Naive thymus-derived CD8-positive, alpha-beta T cell (primary cell): ENCODE results near the gene GALNTL6. TPM values are rescaled to one million over a fixed set of nuclear protein-coding genes. Genes with fewer than 3 reads are reported as not detected.

Experiments used
- ATAC-seq, 2 donors: fragments of 150-1000 bp; cut with Tn5 transposase in 1 of 2; sonication (Bioruptor Pico), chemical (Tn5 transposase) in 1 of 2; 1 replicate in 1 of 2; 2 replicates in 1 of 2; pipeline ENCODE4 v1.10.0; 2021; ENCODE audit warnings: mild to moderate bottlenecking in 2 of 2, moderate library complexity in 2 of 2
- POLR2A ChIA-PET: fragments of 350-600 bp; sonication (Branson Sonifier 250); formaldehyde crosslinking; loops from one replicate; lab custom pipeline; 2021; ENCODE audit warnings: antibody characterized with exemption; lab: Charles Lee
- DNase-seq, 10 donors: peaks; one replicate each; pipeline versions ENCODE4 v3.0.0 to v3.0.0-alpha.2; 2020 to 2022
- H3K27ac Mint-ChIP-seq, 10 donors: one replicate each; pipeline ENCODE4 v1.8.0; 2020 to 2022; ENCODE audit warnings: mild to moderate bottlenecking in 10 of 10, mixed read lengths in 10 of 10, moderate library complexity in 4 of 10, inconsistent platforms in 1 of 10
- H3K27me3 Mint-ChIP-seq, 5 donors: one replicate each; pipeline ENCODE4 v1.8.0; 2021 to 2022; ENCODE audit warnings: mixed read lengths in 5 of 5
- H3K36me3 Mint-ChIP-seq, 3 donors: one replicate each; pipeline ENCODE4 v1.8.0; 2020 to 2022; ENCODE audit warnings: mixed read lengths in 3 of 3, mild to moderate bottlenecking in 2 of 3, inconsistent platforms in 1 of 3
- H3K4me1 Mint-ChIP-seq, 4 donors: one replicate each; pipeline ENCODE4 v1.8.0; 2021 to 2022; ENCODE audit warnings: mixed read lengths in 4 of 4
- H3K4me3 Mint-ChIP-seq, 10 donors: one replicate each; pipeline ENCODE4 v1.8.0; 2020 to 2022; ENCODE audit warnings: mild to moderate bottlenecking in 10 of 10, mixed read lengths in 10 of 10, moderate library complexity in 6 of 10, inconsistent platforms in 1 of 10
- H3K9me3 Mint-ChIP-seq, 9 donors: one replicate each; pipeline ENCODE4 v1.8.0; 2020 to 2022; ENCODE audit warnings: mixed read lengths in 9 of 9, mild to moderate bottlenecking in 3 of 9, inconsistent platforms in 1 of 9, moderate library complexity in 1 of 9
- polyA plus RNA-seq, 3 donors: library from polyadenylated mRNA; unstranded; fragments of 300-500 nt; fragmentation: Illumina TruSeq; gene quantifications; one replicate each; pipeline ENCODE4 v1.2.3, GENCODE V29; 2021
- total RNA-seq, 8 experiments: library from RNA in 2 of 8; stranded (reverse) in 2 of 8; gene quantifications; one replicate each; pipeline ENCODE4 v1.2.3 and lab custom pipeline; 2021 to 2026

The GALNTL6 gene
- total and polyA plus RNA-seq, 5 experiments from 2014 or later = not detected

GRCh38 chr4:172149329-172149728 lies 336.1 kb downstream of the GALNTL6 start:
- DNase-seq (no peak), ATAC-seq (no peak)
- Mint-ChIP-seq H3K36me3 (no peaks in the 10 kb centered on the region), H3K4me3 (no peak overlapping the region), H3K4me1 (no peaks in the 10 kb centered on the region), H3K27ac (no peak overlapping the region), H3K9me3 (peaks cover 0 to 16% (median 0%) of the 10 kb centered on the region in 9 donors), H3K27me3 (no peaks in the 10 kb centered on the region)
- POLR2A ChIA-PET = no interaction called here

GRCh38 chr4:172152284-172152683 lies 339.1 kb downstream of the GALNTL6 start:
- peaks cover 0 to 25% (median 0%) of the 10 kb centered on the region in 9 donors for H3K9me3 Mint-ChIP-seq

GRCh38 chr4:172153719-172154118 lies 340.5 kb downstream of the GALNTL6 start:
- H3K27ac Mint-ChIP-seq = no peak overlapping the region
- DNase-seq = no peak
- no peaks in the 10 kb centered on the region for H3K27me3 Mint-ChIP-seq
- POLR2A ChIA-PET = no interaction called here
- no peaks in the 10 kb centered on the region for H3K36me3 Mint-ChIP-seq
- peaks cover 0 to 25% (median 0%) of the 10 kb centered on the region in 9 donors for H3K9me3 Mint-ChIP-seq
- ATAC-seq = no peak
- no peaks in the 10 kb centered on the region for H3K4me1 Mint-ChIP-seq
- H3K4me3 Mint-ChIP-seq = no peak overlapping the region

More at GRCh38 chr4:172152284-172152683, 339.1 kb downstream of the GALNTL6 start:
- Mint-ChIP-seq H3K36me3 (no peaks in the 10 kb centered on the region), H3K4me1 (no peaks in the 10 kb centered on the region), H3K27me3 (no peaks in the 10 kb centered on the region), H3K4me3 (no peak overlapping the region), H3K27ac (no peak overlapping the region)
- ATAC-seq = no peak
- no peak for DNase-seq
- POLR2A ChIA-PET = no interaction called here

- Mint-ChIP-seq H3K27ac (no peak overlapping the region), H3K27me3 (no peaks in the 10 kb centered on the region), H3K9me3 (peaks cover 0 to 11% (median 4%) of the 10 kb centered on the region in 9 donors), H3K36me3 (no peaks in the 10 kb centered on the region), H3K4me3 (no peak overlapping the region), H3K4me1 (no peaks in the 10 kb centered on the region)
- no peak for ATAC-seq
- DNase-seq = no peak
- POLR2A ChIA-PET = no interaction called here
Observed at GRCh38 chr4:172155838-172156345, 342.7 kb downstream of the GALNTL6 start.

GRCh38 chr4:172157946-172158345 lies 344.7 kb downstream of the GALNTL6 start:
- Mint-ChIP-seq H3K4me3 (no peak overlapping the region), H3K27ac (no peak overlapping the region), H3K27me3 (no peaks in the 10 kb centered on the region), H3K36me3 (no peaks in the 10 kb centered on the region), H3K4me1 (no peaks in the 10 kb centered on the region), H3K9me3 (peaks cover 0 to 21% (median 4%) of the 10 kb centered on the region in 9 donors)
- ATAC-seq (no peak), DNase-seq (no peak)
- POLR2A ChIA-PET = no interaction called here

- DNase-seq (no peak), ATAC-seq (no peak)
- Mint-ChIP-seq H3K27ac (no peak overlapping the region), H3K9me3 (peaks cover 0 to 21% (median 3%) of the 10 kb centered on the region in 9 donors), H3K4me3 (no peak overlapping the region), H3K27me3 (no peaks in the 10 kb centered on the region), H3K4me1 (no peaks in the 10 kb centered on the region), H3K36me3 (no peaks in the 10 kb centered on the region)
- POLR2A ChIA-PET = no interaction called here
Observed at GRCh38 chr4:172163215-172163614, 350.0 kb downstream of the GALNTL6 start.

GRCh38 chr4:172168888-172169287 lies 355.7 kb downstream of the GALNTL6 start:
- ATAC-seq = no peak
- POLR2A ChIA-PET = no interaction called here
- H3K27me3 Mint-ChIP-seq = no peaks in the 10 kb centered on the region
- peaks cover 0 to 20% (median 3%) of the 10 kb centered on the region in 9 donors for H3K9me3 Mint-ChIP-seq
- no peak overlapping the region for H3K27ac Mint-ChIP-seq
- no peaks in the 10 kb centered on the region for H3K4me1 Mint-ChIP-seq
- H3K36me3 Mint-ChIP-seq = no peaks in the 10 kb centered on the region
- no peak for DNase-seq
- no peak overlapping the region for H3K4me3 Mint-ChIP-seq

- Mint-ChIP-seq H3K9me3 (peaks cover 0 to 23% (median 3%) of the 10 kb centered on the region in 9 donors), H3K27ac (no peak overlapping the region), H3K4me1 (no peaks in the 10 kb centered on the region), H3K27me3 (no peaks in the 10 kb centered on the region), H3K4me3 (no peak overlapping the region), H3K36me3 (no peaks in the 10 kb centered on the region)
- DNase-seq (no peak), ATAC-seq (no peak)
- POLR2A ChIA-PET = no interaction called here
Observed at GRCh38 chr4:172169871-172170270, 356.7 kb downstream of the GALNTL6 start.

GRCh38 chr4:172173206-172173605 lies 360.0 kb downstream of the GALNTL6 start:
- H3K4me1 Mint-ChIP-seq = no peaks in the 10 kb centered on the region
- ATAC-seq = no peak
- H3K9me3 Mint-ChIP-seq = peaks cover 0 to 23% (median 2%) of the 10 kb centered on the region in 9 donors
- H3K27me3 Mint-ChIP-seq = no peaks in the 10 kb centered on the region
- H3K4me3 Mint-ChIP-seq = no peak overlapping the region
- no peak for DNase-seq
- no peaks in the 10 kb centered on the region for H3K36me3 Mint-ChIP-seq
- H3K27ac Mint-ChIP-seq = no peak overlapping the region
- POLR2A ChIA-PET = no interaction called here

- Mint-ChIP-seq H3K4me1 (no peaks in the 10 kb centered on the region), H3K27me3 (no peaks in the 10 kb centered on the region), H3K27ac (no peak overlapping the region), H3K36me3 (no peaks in the 10 kb centered on the region), H3K9me3 (peaks cover 0 to 16% (median 8%) of the 10 kb centered on the region in 9 donors), H3K4me3 (no peak overlapping the region)
- ATAC-seq = no peak
- DNase-seq = no peak
- POLR2A ChIA-PET = no interaction called here
Observed at GRCh38 chr4:172177382-172177781, 364.2 kb downstream of the GALNTL6 start.

- no peaks in the 10 kb centered on the region for H3K27me3 Mint-ChIP-seq
- no peaks in the 10 kb centered on the region for H3K4me1 Mint-ChIP-seq
- ATAC-seq (no peak), DNase-seq (no peak)
- no peak overlapping the region for H3K4me3 Mint-ChIP-seq
- POLR2A ChIA-PET = no interaction called here
- H3K36me3 Mint-ChIP-seq = no peaks in the 10 kb centered on the region
- H3K27ac Mint-ChIP-seq = no peak overlapping the region
- peaks cover 0 to 10% (median 3%) of the 10 kb centered on the region in 9 donors for H3K9me3 Mint-ChIP-seq
Observed at GRCh38 chr4:172188248-172188988, 375.2 kb downstream of the GALNTL6 start.

- ATAC-seq (no peak), DNase-seq (no peak)
- Mint-ChIP-seq H3K27ac (no peak overlapping the region), H3K36me3 (peaks cover 0 to 5% (median 0%) of the 10 kb centered on the region in 3 donors), H3K27me3 (no peaks in the 10 kb centered on the region), H3K9me3 (peaks cover 0 to 10% (median 4%) of the 10 kb centered on the region in 9 donors), H3K4me3 (no peak overlapping the region), H3K4me1 (no peaks in the 10 kb centered on the region)
- POLR2A ChIA-PET = no interaction called here
Observed at GRCh38 chr4:172202480-172203076, 389.4 kb downstream of the GALNTL6 start.

GRCh38 chr4:172207258-172207657 lies 394.1 kb downstream of the GALNTL6 start:
- Mint-ChIP-seq H3K4me3 (no peak overlapping the region), H3K9me3 (peaks cover 0 to 7% (median 4%) of the 10 kb centered on the region in 9 donors), H3K27me3 (no peaks in the 10 kb centered on the region), H3K36me3 (peaks cover 0 to 5% (median 0%) of the 10 kb centered on the region in 3 donors), H3K27ac (no peak overlapping the region), H3K4me1 (no peaks in the 10 kb centered on the region)
- DNase-seq (no peak), ATAC-seq (no peak)
- POLR2A ChIA-PET = no interaction called here
